Endothelial cell of umbilical vein (primary cell): ENCODE data around the gene CLDN5. TPM values are rescaled to one million over a fixed set of nuclear protein-coding genes. Genes with fewer than 3 reads are reported as not detected.
A peak's percentile ranks its signal among the peaks of the same experiment; 100 is the strongest.

ENCODE experiments used
- BruUV-seq: library from RNA; stranded (reverse); fragments of 400-500 nt; replicated peaks from 2 replicates; lab custom pipeline; 2021; lab: Mats Ljungman, UMichigan
- CTCF ChIA-PET: fragments of 300-600, 350-600 bp; sonication (Branson Sonifier 250); formaldehyde crosslinking; loops from one replicate; lab custom pipeline; 2021; ENCODE audit warnings: antibody characterized with exemption, inconsistent platforms; lab: Charles Lee
- POLR2A ChIA-PET: fragments of 300-600, 350-600 bp; sonication (Branson Sonifier 250); formaldehyde crosslinking; loops from one replicate; lab custom pipeline; 2021; ENCODE audit warnings: antibody characterized with exemption, inconsistent platforms; lab: Charles Lee
- DNase-seq: peaks from one replicate; pipeline ENCODE4 v3.0.0-alpha.2; 2011; ENCODE audit warnings: low read depth, low spot score
- FAIRE-seq: peaks from 2 replicates; lab custom pipeline; 2011; peaks lifted over from hg19 to GRCh38; lab: Jason Lieb, UNC
- H2AFZ ChIP-seq: 2 replicates; pipeline ENCODE4 v1.6.0; 2012; ENCODE audit warnings: low read depth, low read length, control low read depth, inconsistent platforms
- H3K27ac ChIP-seq: 2 replicates; pipeline ENCODE4 v1.5.1; 2011; ENCODE audit warnings: low read depth, mild to moderate bottlenecking, control low read depth, low read length, moderate library complexity; ENCODE audit not compliant: insufficient read depth
- H3K27me3 ChIP-seq, 2 experiments: 2 replicates each; pipeline versions ENCODE4 v1.6.0 to v1.6.1; 2011; ENCODE audit warnings: low read length in 2 of 2, mixed read lengths in 1 of 2; ENCODE audit not compliant: control insufficient read depth in 2 of 2, insufficient read depth in 2 of 2
- H3K36me3 ChIP-seq, 2 experiments: 2 replicates in 1 of 2; 3 replicates in 1 of 2; pipeline ENCODE4 v1.5.1; 2011; ENCODE audit warnings: low read length in 2 of 2, mild to moderate bottlenecking in 1 of 2, moderate library complexity in 1 of 2; ENCODE audit not compliant: control insufficient read depth in 2 of 2, insufficient read depth in 2 of 2; ENCODE audit errors: extremely low read depth in 1 of 2
- H3K4me1 ChIP-seq: 3 replicates; pipeline ENCODE4 v1.5.1; 2011; ENCODE audit warnings: mild to moderate bottlenecking, low read length; ENCODE audit not compliant: control insufficient read depth, insufficient read depth; ENCODE audit errors: extremely low read depth
- H3K4me2 ChIP-seq: 2 replicates; pipeline ENCODE4 v1.6.1; 2011; ENCODE audit warnings: low read length, control low read depth, mixed read lengths; ENCODE audit not compliant: insufficient read depth
- H3K4me3 ChIP-seq, 3 experiments: fragments of 200-600 bp in 1 of 3; sonication (generic), shearing (Covaris generic) in 1 of 3; replicated peaks in 1 of 3; 2 replicates each; pipeline ENCODE4 v1.5.1; 2011 to 2016; ENCODE audit warnings: control low read depth in 3 of 3, low read length in 3 of 3, mild to moderate bottlenecking in 2 of 3, inconsistent platforms in 1 of 3, low read depth in 1 of 3, moderate library complexity in 1 of 3; ENCODE audit not compliant: insufficient read depth in 1 of 3
- H3K79me2 ChIP-seq: 2 replicates; pipeline ENCODE4 v1.6.0; 2012; ENCODE audit warnings: low read length, inconsistent platforms; ENCODE audit not compliant: control insufficient read depth, insufficient read depth
- H3K9ac ChIP-seq: replicated peaks from 2 replicates; pipeline ENCODE3; 2011; ENCODE audit warnings: low read length, control low read depth; ENCODE audit not compliant: insufficient read depth; ENCODE audit errors: extremely low read depth
- H3K9me1 ChIP-seq: replicated peaks from 3 replicates; pipeline ENCODE4 v1.6.0; 2011; ENCODE audit warnings: mild to moderate bottlenecking, low read length; ENCODE audit not compliant: control insufficient read depth, insufficient read depth; ENCODE audit errors: extremely low read depth
- H3K9me3 ChIP-seq: replicated peaks from 2 replicates; pipeline ENCODE4 v1.5.1; 2012; ENCODE audit warnings: low read length, inconsistent platforms; ENCODE audit not compliant: control insufficient read depth, insufficient read depth
- H4K20me1 ChIP-seq: replicated peaks from 2 replicates; pipeline ENCODE3; 2011; ENCODE audit warnings: mild to moderate bottlenecking, low read length; ENCODE audit not compliant: control insufficient read depth, insufficient read depth; ENCODE audit errors: extremely low read depth
- EZH2 ChIP-seq: IDR thresholded peaks from 2 replicates; pipeline ENCODE4 v1.6.1; 2012; ENCODE audit warnings: borderline replicate concordance, low read depth, mild to moderate bottlenecking, moderate library complexity, low read length, inconsistent platforms; ENCODE audit not compliant: severe bottlenecking
- MAX ChIP-seq: IDR thresholded peaks from 2 replicates; pipeline ENCODE4 v1.6.1; 2011; ENCODE audit not compliant: insufficient read depth, insufficient read length
- MYC ChIP-seq: IDR thresholded peaks from one replicate; pipeline ENCODE4 v1.6.1; 2011; ENCODE audit warnings: mild to moderate bottlenecking, low read depth, low read length
- POLR2A ChIP-seq: IDR thresholded peaks from 2 replicates; pipeline ENCODE4 v1.6.1; 2012; ENCODE audit warnings: low read depth, mild to moderate bottlenecking, control low read depth, low read length
- POLR2AphosphoS5 ChIP-seq: IDR thresholded peaks from 2 replicates; pipeline ENCODE4 v1.6.1; 2012; ENCODE audit warnings: low read depth, mild to moderate bottlenecking, control low read depth, low read length, moderate library complexity; ENCODE audit not compliant: insufficient read depth
- dilution Hi-C: fragments of 300-500 bp; cut with MboI; formaldehyde crosslinking; loops from one replicate; pipeline ENCODE4 v1.15.0; 2019; ENCODE audit warnings: low sequenced_read_pairs; ENCODE audit not compliant: extremely low pct_ligation_motif_present
- intact Hi-C: fragments of 100-400 bp; cut with micrococcal nuclease; formaldehyde crosslinking; loops from one replicate; pipeline ENCODE4 v1.10.0; 2022
- polyA plus RNA-seq, 4 experiments: library from polyadenylated mRNA; depleted of rRNA in 3 of 4; stranded (reverse) in 3 of 4; unstranded in 1 of 4; fragments of >200 nt; gene quantifications; 2 replicates each; pipeline versions ENCODE4 v1.2.1 to v1.2.3, GENCODE V29; 2011 to 2012; ENCODE audit warnings: missing spikeins in 1 of 4
- total RNA-seq: library from RNA; stranded (reverse); gene quantifications from 2 replicates; pipeline ENCODE4 v1.2.3, GENCODE V29; 2021
- TF ChIP-seq, protein P1 (sequence below), 2 donors: IDR thresholded peaks; 1 replicate in 1 of 2; 2 replicates in 1 of 2; pipeline ENCODE4 v1.5.1; 2011; ENCODE audit warnings: low read length in 2 of 2, mild to moderate bottlenecking in 2 of 2, moderate library complexity in 2 of 2, control low read depth in 1 of 2, inconsistent platforms in 1 of 2, low read depth in 1 of 2; ENCODE audit not compliant: insufficient read depth in 1 of 2; ENCODE audit errors: extremely low read depth in 1 of 2

Gene CLDN5
- total and polyA plus RNA-seq, 2 donors (not counting 3 experiments of a cell fraction or from before 2014, with no cell fraction given) = 198 to 252 TPM

GRCh38 chr22:19522881-19523239, 1.4 kb downstream of the CLDN5 start:
- BruUV-seq = no TSS peak
- Histone ChIP-seq H3K4me1 (peaks cover 43% of the 10 kb centered on the region), H4K20me1 (no peaks in the 10 kb centered on the region), H2AFZ (peak overlapping the region; percentile 48), H3K9ac (peak overlapping the region; percentile 24), H3K27ac (no peak overlapping the region), H3K79me2 (peaks cover 28% of the 10 kb centered on the region), H3K36me3 (peaks cover 0 to 2% of the 10 kb centered on the region in 2 experiments), H3K9me1 (no peaks in the 10 kb centered on the region), H3K9me3 (no peaks in the 10 kb centered on the region), H3K4me3 (peak overlapping the region; percentile 53 to 75 (median 61)), H3K4me2 (peak overlapping the region; percentile 45), H3K27me3 (no peaks in the 10 kb centered on the region)
- intact Hi-C loops (loop anchor here (1.0 kb wide), 1 partner anchor 107 kb away; no protein-coding TSS in a partner anchor), dilution Hi-C loops (no loop called here)
- CTCF ChIA-PET = interaction anchor here (1.5 to 4.6 kb wide), 7 partner anchors 10 to 107 kb away, joined by 3 to 50 read pairs (median 12); no protein-coding TSS in a partner anchor
- TF ChIP-seq, protein P1, sequence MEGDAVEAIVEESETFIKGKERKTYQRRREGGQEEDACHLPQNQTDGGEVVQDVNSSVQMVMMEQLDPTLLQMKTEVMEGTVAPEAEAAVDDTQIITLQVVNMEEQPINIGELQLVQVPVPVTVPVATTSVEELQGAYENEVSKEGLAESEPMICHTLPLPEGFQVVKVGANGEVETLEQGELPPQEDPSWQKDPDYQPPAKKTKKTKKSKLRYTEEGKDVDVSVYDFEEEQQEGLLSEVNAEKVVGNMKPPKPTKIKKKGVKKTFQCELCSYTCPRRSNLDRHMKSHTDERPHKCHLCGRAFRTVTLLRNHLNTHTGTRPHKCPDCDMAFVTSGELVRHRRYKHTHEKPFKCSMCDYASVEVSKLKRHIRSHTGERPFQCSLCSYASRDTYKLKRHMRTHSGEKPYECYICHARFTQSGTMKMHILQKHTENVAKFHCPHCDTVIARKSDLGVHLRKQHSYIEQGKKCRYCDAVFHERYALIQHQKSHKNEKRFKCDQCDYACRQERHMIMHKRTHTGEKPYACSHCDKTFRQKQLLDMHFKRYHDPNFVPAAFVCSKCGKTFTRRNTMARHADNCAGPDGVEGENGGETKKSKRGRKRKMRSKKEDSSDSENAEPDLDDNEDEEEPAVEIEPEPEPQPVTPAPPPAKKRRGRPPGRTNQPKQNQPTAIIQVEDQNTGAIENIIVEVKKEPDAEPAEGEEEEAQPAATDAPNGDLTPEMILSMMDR (IDR thresholded peaks at IDR 0.05; ENCODE audit: extremely low read depth in 1 of 2, insufficient read depth in 1 of 2, low read depth in 1 of 2, low read length in 2 of 2) = no peak
- no peak for TF ChIP-seq POLR2AphosphoS5
- no peak for TF ChIP-seq POLR2A
- no peak for TF ChIP-seq MYC
- no peak for TF ChIP-seq EZH2
- TF ChIP-seq MAX = no peak
- FAIRE-seq (peak; percentile 43), DNase-seq (no peak)
- POLR2A ChIA-PET = interaction anchor here (2.0 kb wide), 1 partner anchor 85 kb away, joined by 7 read pairs; no protein-coding TSS in a partner anchor
